NCI-H345 treated with DMSO at 0.1 percent for 48 hours (cell line): ENCODE data around the gene FRY.

Experiments used
- DNase-seq: peaks from one replicate; lab custom pipeline; 2025; ENCODE audit not compliant: unreplicated experiment; lab: John Stamatoyannopoulos, UW

The FRY gene

GRCh38 chr13:32254416-32254815, 222.8 kb downstream of the FRY start:
- DNase-seq = no peak

- DNase-seq = no peak
Observed at GRCh38 chr13:32254916-32255723, 223.5 kb downstream of the FRY start.

GRCh38 chr13:32255724-32256109, 224.1 kb downstream of the FRY start:
- no peak for DNase-seq

DNA sequence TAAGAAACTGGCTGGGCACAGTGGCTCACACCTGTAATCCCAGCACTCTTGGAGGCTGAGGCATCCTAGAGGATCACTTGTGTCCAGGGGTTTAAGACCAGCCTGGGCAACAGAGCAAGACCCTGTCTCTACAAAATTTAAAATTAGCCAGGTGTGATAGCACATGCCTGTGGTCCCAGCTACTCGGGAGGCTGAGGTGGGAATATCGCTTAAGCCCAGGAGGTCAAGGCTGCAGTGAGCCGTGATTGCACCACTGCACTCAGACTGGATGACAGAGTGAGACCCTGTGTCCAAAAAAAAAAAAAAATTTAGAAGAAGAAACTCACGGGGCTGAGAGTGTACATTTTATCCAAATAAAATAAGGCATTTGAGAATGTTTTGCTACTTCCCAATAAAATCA, 224.7 kb downstream of the FRY start:
- no peak for DNase-seq

- peak; percentile 22 for DNase-seq
Observed at GRCh38 chr13:32257649-32258048, 226.1 kb downstream of the FRY start.

GRCh38 chr13:32259116-32259515, 227.5 kb downstream of the FRY start:
- DNase-seq = no peak

GRCh38 chr13:32261567-32261966, 230.0 kb downstream of the FRY start:
- no peak for DNase-seq

DNA sequence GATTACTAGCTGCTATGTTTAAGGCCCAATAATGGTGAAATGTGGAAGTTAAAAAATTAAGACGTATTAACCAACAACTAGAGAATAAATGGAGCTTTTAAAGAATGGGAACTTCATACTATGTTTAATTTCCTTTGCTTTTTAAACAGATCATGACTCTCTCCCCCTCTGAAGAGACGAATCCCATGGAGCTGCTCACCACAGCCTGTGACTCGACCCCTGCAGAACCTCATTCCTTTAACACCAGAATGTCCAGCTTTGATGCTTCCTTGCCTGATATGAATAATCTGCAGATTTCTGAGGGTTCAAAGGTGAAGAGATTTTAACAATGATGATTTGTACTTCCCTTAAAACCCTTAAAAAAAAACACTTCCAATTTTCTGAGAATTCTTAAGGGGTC, 230.6 kb downstream of the FRY start:
- no peak for DNase-seq

DNA sequence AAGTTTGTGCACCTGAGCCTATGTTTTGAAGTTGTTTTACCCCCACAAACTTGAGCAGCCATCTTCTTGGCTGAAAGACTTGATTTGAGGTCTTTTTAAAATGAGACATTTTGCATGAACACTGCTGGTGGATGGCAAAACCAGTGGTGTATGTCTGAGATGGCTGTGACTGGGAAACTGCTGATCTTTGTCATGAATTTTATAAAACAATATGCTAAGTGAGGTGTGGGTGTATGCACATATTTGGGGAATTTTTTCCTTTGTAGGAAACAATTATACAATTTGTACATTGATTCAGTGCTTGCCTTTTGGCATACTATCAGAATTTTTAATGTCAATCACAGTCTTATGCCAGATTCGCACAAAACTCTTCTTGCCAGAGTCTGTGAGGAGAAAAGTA, 231.0 kb downstream of the FRY start:
- no peak for DNase-seq

DNA sequence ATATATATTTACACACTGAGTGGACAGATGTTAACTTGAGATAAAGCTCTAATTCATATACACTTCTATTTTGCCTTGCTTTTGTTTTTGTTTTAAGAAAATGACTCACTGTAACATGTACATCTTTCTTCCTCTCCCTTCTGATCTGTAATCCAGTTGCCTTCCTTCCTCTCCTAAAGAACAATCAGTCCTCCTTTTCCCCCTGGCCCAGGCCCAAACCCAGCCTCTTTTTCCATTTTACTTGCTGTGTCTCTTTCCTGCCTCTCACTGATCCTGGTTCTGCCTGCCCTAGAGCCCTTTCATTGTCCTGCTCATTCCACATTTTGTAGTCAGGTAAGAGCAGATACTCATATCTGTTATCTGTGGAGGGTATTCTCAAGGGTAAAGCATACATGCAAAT, 232.8 kb downstream of the FRY start:
- no peak for DNase-seq

DNA sequence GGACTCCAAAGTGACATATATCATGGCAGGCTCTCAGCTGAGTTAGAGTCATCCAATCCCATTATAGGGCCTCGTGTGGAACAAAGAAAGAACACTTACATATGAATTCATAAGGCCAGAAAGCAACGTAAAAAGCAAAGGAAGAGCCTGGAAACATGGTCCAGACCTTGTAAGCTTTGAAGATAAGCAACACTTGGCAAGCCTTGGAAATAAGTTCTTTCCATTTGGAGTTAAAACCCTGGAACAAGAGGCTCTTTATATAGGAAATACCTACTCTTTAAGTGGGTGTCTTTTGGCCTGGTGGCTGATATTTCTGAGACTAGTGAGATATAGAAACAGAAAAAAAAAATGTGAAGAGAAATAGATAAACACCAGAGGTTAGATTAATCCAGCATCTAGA, 234.2 kb downstream of the FRY start:
- DNase-seq = no peak

- DNase-seq = no peak
Observed at GRCh38 chr13:32266130-32266529, 234.6 kb downstream of the FRY start.

- no peak for DNase-seq
Observed at GRCh38 chr13:32267836-32268439, 236.4 kb downstream of the FRY start.

- DNase-seq = no peak
Observed at GRCh38 chr13:32272021-32272683, 240.6 kb downstream of the FRY start.

DNA sequence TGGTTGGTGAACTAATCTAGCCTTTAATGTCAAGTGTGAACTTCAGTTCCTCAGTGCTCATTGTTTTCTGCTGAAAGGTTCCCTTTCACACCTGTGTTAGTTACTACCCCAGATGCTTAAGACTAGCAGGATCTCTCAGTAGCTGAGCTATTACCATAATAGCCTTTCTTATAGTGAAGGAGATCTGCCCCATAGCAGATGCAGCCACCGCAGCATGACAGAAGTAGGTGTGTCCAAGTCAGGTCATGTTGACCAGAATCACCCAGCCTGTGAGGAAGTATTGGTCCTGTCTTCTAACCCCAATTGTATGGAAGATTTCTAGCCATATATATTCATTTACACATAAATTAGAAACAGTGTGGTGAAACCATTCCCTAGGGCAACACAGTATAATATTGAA, 246.3 kb downstream of the FRY start:
- DNase-seq = no peak

DNA sequence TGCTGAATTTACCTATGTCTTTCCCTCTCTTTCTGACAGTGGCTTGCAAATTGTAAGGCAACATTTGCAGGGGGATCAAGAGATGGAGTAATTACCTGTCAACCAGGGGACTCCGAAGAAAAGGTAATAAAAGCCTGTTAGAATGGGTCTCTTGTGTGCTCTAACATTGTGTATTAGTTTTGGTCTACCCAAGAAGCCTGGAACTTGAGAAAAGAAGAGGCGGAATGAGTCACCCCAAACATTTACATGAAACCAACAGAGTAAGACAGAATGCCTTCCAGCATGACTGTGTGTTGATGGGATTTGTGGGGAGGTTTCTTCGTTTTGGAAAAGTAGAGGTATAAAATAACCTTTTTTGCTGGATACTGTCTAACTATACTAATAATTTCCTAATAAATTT, 246.9 kb downstream of the FRY start:
- no peak for DNase-seq

- no peak for DNase-seq
Observed at GRCh38 chr13:32281096-32281495, 249.5 kb downstream of the FRY start.

DNA sequence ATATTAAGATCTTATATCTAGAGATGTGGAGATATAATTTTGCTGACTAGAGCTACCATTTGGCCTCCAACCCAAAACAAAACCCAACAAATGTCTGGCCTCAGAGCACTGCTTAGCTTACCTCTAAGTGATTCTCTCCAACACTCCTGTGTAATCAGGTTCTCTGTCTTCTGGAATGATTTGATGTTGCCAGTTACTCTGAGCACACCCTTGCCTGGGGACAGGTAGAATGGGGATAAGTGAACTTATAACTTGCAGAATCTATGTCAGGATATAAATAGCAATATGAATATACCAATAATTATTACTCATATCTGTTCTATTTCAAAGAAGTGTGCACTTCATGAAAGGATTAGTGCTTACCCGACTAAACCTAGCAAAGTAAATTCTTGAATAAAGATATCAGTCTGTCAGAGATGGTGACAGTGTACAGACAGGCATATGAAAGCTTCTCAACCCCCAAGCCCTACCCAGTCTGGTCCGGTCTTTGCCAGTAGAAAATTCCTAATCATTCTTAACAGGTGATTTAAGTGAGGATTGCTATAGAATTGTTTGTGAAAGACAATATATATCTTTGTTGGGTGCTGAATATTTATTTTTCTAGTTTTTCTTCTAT, 250.6 kb downstream of the FRY start:
- DNase-seq = no peak

GRCh38 chr13:32284927-32285632, 253.5 kb downstream of the FRY start:
- no peak for DNase-seq

GRCh38 chr13:32285633-32285965, 254.0 kb downstream of the FRY start:
- no peak for DNase-seq

DNA sequence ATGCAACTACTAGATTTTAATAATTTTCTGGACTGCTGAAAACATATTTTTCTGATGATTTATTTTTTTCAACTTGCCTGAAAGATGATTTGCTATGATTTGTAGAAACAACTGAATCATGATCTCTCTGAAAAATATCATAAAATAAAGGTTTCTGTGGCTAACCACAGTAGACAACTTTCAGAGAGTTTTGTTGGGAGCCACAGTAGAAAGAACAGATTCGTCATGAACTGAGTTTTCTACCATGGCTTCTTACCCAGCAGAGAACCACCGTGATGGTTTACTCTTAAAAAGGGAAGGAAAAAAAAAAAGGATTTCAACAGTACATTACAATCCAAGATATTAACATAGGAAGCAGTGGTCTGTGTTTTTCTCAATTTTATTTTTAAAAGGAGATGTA, 265.6 kb downstream of the FRY start:
- DNase-seq = no peak
